Measurements from ENCODE around the gene LZTR1.
"Not testable (repeated sequence)": the region's sequence is repeated elsewhere in the genome, so short reads cannot be mapped to it uniquely, and the experiment has no call there.

Gene LZTR1

DNA sequence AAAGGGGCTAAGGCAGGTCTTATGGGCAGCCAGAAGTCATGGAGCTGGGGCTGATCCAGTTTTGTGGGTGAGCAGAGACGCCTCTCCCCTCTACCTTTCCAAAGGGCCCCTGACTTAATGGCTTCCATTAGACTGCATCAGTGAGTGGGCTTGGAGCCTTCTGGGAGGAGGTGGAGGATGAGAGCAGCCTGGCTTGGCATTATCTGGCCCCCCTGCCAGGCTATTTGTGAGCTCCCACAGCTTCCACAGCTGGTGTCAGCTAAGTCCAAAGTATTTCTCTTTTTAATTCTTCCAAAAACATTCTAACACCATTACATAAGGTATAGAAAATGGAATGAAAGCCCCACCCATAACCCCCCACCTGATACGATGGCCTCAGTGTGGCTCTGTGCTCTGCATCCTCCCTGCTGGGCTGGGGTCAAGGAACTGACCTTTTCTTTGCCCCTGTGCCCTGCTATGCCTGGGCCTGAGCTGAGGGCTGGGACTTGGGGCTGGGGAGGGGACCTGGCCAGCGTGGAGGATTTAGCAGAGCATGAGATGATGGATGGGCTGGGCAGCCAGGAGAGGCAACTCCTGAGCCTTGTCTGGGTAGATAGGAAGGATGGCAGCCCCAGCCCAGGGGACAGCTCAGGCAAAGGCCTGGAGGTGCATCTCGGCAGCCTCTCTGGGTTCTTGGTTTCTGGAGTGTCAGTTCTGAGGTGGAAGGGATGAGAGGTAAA is 11.0 kb upstream of the LZTR1 start:
- DNase-seq (ENCODE audit: low read depth), result no peak
- TF ChIP-seq POLR2A (IDR thresholded peaks at IDR 0.05; ENCODE audit: extremely low read depth, insufficient read length) (no peak), MYC (IDR thresholded peaks at IDR 0.05; ENCODE audit: low read depth, low read length) (no peak), MAX (IDR thresholded peaks at IDR 0.05; ENCODE audit: low read depth, low read length) (no peak), CTCF (IDR thresholded peaks at IDR 0.05; ENCODE audit: low read depth, low read length) (no peak)
- no peak overlapping the region for H3K4me3 ChIP-seq (ENCODE audit: low read depth, low read length)

GRCh38 chr22:20972014-20972694 is 9.9 kb upstream of the LZTR1 start:
- H3K4me3 ChIP-seq (ENCODE audit: low read depth, low read length); DNase-seq (ENCODE audit: low read depth): not testable (repeated sequence)

- no peak overlapping the region for H3K4me3 ChIP-seq (ENCODE audit: low read depth, low read length)
- no peak for DNase-seq (ENCODE audit: low read depth)
- TF ChIP-seq MYC (IDR thresholded peaks at IDR 0.05; ENCODE audit: low read depth, low read length) (no peak), MAX (IDR thresholded peaks at IDR 0.05; ENCODE audit: low read depth, low read length) (no peak)
Measured at GRCh38 chr22:20972933-20973577, 9.0 kb upstream of the LZTR1 start.

- no peak overlapping the region for H3K4me3 ChIP-seq (ENCODE audit: low read depth, low read length)
- no peak for DNase-seq (ENCODE audit: low read depth)
- TF ChIP-seq CTCF (IDR thresholded peaks at IDR 0.05; ENCODE audit: low read depth, low read length) (no peak), MYC (IDR thresholded peaks at IDR 0.05; ENCODE audit: low read depth, low read length) (no peak), MAX (IDR thresholded peaks at IDR 0.05; ENCODE audit: low read depth, low read length) (no peak), POLR2A (IDR thresholded peaks at IDR 0.05; ENCODE audit: extremely low read depth, insufficient read length) (no peak)
Measured at GRCh38 chr22:20973634-20974286, 8.3 kb upstream of the LZTR1 start.

GRCh38 chr22:20974336-20974955 is 7.7 kb upstream of the LZTR1 start:
- TF ChIP-seq MYC (IDR thresholded peaks at IDR 0.05; ENCODE audit: low read depth, low read length), result no peak
- no peak for TF ChIP-seq CTCF (IDR thresholded peaks at IDR 0.05; ENCODE audit: low read depth, low read length)
- no peak for TF ChIP-seq POLR2A (IDR thresholded peaks at IDR 0.05; ENCODE audit: extremely low read depth, insufficient read length)
- no peak for TF ChIP-seq MAX (IDR thresholded peaks at IDR 0.05; ENCODE audit: low read depth, low read length)
- no peak for DNase-seq (ENCODE audit: low read depth)
- no peak overlapping the region for H3K4me3 ChIP-seq (ENCODE audit: low read depth, low read length)

- DNase-seq (ENCODE audit: low read depth), result no peak
- TF ChIP-seq POLR2A (IDR thresholded peaks at IDR 0.05; ENCODE audit: extremely low read depth, insufficient read length), result no peak
- TF ChIP-seq CTCF (IDR thresholded peaks at IDR 0.05; ENCODE audit: low read depth, low read length), result no peak
- TF ChIP-seq MAX (IDR thresholded peaks at IDR 0.05; ENCODE audit: low read depth, low read length), result no peak
- TF ChIP-seq MYC (IDR thresholded peaks at IDR 0.05; ENCODE audit: low read depth, low read length), result no peak
Measured at GRCh38 chr22:20975541-20976290, 6.4 kb upstream of the LZTR1 start.

More at GRCh38 chr22:20975541-20976290, 6.4 kb upstream of the LZTR1 start:
- no peak overlapping the region for H3K4me3 ChIP-seq (ENCODE audit: low read depth, low read length)

Data from NB4 (cell line).